ENCODE measurements around the gene TM9SF1.

The TM9SF1 gene

DNA sequence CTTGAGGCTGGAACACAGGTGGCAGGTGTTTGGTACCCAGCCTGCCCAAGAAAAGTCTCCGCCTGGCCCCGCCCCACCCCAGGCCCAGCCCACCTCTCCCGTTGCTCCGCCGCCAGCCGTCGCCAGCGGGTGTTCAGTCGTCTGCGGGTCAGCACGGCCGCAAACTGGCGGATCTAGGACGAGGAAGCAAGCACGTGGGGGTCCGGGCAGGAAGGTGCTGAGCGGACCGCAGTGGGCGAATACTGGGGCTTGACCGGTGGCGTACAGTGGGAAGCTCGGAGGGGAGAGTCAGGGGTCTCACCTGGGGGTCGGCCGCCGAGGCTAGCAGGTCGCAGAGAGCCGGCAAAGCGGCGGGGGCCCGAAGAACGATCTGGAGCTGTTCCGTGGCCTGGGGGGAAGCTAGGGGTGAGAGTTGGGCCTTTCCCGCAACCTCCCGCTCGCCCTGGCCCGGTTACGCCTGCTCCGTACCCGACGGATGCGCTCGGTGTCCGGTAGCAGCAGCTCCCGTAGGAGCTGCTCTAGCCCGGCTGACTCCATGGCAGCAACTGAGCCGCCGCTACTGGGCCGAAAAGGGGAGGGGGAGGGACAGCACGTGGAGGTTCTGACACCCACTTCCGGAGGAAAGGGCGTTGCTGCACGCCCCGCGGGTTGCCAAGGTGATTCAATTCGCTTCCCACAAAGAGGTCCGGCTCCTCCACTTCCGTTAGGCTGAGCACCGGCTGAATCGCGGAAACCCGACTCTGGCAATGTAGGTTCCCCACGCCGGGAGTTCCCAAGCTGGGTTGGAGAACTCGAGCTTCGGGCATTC lies 6.8 kb downstream of the TM9SF1 start, which contains the start of gene IPO4:
Gene IPO4 (minus strand): TSS at position 566 of the 808 bp plus-strand sequence. CDS start 29 bp downstream, at position 537.
- DNase-seq = peak; percentile 99
- Histone ChIP-seq H3K27ac (ENCODE audit: low read depth, low read length) (peak within 1 kb of the TSS; percentile 75), H3K36me3 (ENCODE audit: control insufficient read depth, insufficient read depth, low read length) (peaks cover 13% of the 10 kb centered on the region), H3K79me1 (ENCODE audit: low read length) (peaks cover 12% of the 10 kb centered on the region), H2AK5ac (ENCODE audit: low read length) (no peak within 1 kb of the TSS), H2BK15ac (replicated peaks; ENCODE audit: low read depth) (no peak within 1 kb of the TSS), H3K56ac (ENCODE audit: low read length) (peak within 1 kb of the TSS; percentile 99), H3K23ac (ENCODE audit: low read length) (peak within 1 kb of the TSS; percentile 72), H3K27me3 (ENCODE audit: insufficient read depth, low read length, poor library complexity) (no peaks in the 10 kb centered on the region), H2BK120ac (ENCODE audit: low read depth, low read length) (no peak within 1 kb of the TSS), H3K4me3 (ENCODE audit: low read length) (peak within 1 kb of the TSS; percentile 89), H3K18ac (ENCODE audit: low read length) (peak within 1 kb of the TSS; percentile 44), H4K8ac (ENCODE audit: low read depth, low read length) (peak within 1 kb of the TSS; percentile 78), H3K9ac (ENCODE audit: low read length) (peak within 1 kb of the TSS; percentile 95), H2BK5ac (ENCODE audit: low read length) (no peak within 1 kb of the TSS), H4K5ac (ENCODE audit: low read length) (peak within 1 kb of the TSS; percentile 88), H3K4ac (ENCODE audit: low read depth, low read length) (no peak within 1 kb of the TSS), H3K4me2 (ENCODE audit: low read length) (peak within 1 kb of the TSS; percentile 74), H3K79me2 (ENCODE audit: control insufficient read depth, insufficient read depth, low read length) (peaks cover 11% of the 10 kb centered on the region), H3K4me1 (ENCODE audit: control insufficient read depth, low read depth, low read length) (peaks cover 6% of the 10 kb centered on the region)
- WGBS (ENCODE audit: extremely low coverage, insufficient coverage, low lambda C conversion rate) = no CpG with 5 or more reads among the region's 65 CpGs

DNA sequence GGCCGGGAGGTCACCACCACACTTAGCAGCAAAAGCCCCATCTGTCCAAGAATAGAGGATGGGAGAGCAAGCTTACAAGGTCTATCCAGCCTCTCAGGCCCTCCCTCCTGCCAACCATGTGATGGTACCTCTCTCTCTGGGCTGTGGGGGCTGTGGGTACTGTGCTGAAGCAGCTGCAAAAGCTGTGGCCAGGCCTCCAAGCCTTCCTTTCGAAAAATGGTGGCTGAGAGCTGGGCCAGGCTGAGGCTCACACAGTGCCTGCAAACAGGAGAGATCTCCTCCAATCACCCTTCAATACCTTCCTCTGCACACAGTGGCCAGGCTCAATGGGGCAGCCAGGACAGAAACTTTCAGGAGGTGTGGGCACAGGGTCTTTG lies 7.7 kb downstream of the TM9SF1 start:
- H3K23ac ChIP-seq (ENCODE audit: low read length) = no peak overlapping the region
- H3K56ac ChIP-seq (ENCODE audit: low read length) = no peak overlapping the region
- peak overlapping the region; percentile 74 for H3K4me2 ChIP-seq (ENCODE audit: low read length)
- H3K4ac ChIP-seq (ENCODE audit: low read depth, low read length) = no peak overlapping the region
- H4K5ac ChIP-seq (ENCODE audit: low read length) = no peak overlapping the region
- WGBS (ENCODE audit: extremely low coverage, insufficient coverage, low lambda C conversion rate) = no CpG with 5 or more reads among the region's 2 CpGs
- no peak overlapping the region for H3K18ac ChIP-seq (ENCODE audit: low read length)
- H3K36me3 ChIP-seq (ENCODE audit: control insufficient read depth, insufficient read depth, low read length) = peaks cover 16% of the 10 kb centered on the region
- peak overlapping the region; percentile 95 for H3K9ac ChIP-seq (ENCODE audit: low read length)
- no peak overlapping the region for H2BK15ac ChIP-seq (replicated peaks; ENCODE audit: low read depth)
- H3K4me1 ChIP-seq (ENCODE audit: control insufficient read depth, low read depth, low read length) = peaks cover 6% of the 10 kb centered on the region
- H2BK5ac ChIP-seq (ENCODE audit: low read length) = no peak overlapping the region
- peaks cover 12% of the 10 kb centered on the region for H3K79me1 ChIP-seq (ENCODE audit: low read length)
- no peak overlapping the region for H3K4me3 ChIP-seq (ENCODE audit: low read length)
- no peak overlapping the region for H2AK5ac ChIP-seq (ENCODE audit: low read length)
- peaks cover 11% of the 10 kb centered on the region for H3K79me2 ChIP-seq (ENCODE audit: control insufficient read depth, insufficient read depth, low read length)
- H3K27ac ChIP-seq (ENCODE audit: low read depth, low read length) = no peak overlapping the region
- no peak for DNase-seq
- no peak overlapping the region for H2BK120ac ChIP-seq (ENCODE audit: low read depth, low read length)
- H4K8ac ChIP-seq (ENCODE audit: low read depth, low read length) = no peak overlapping the region
- no peaks in the 10 kb centered on the region for H3K27me3 ChIP-seq (ENCODE audit: insufficient read depth, low read length, poor library complexity)

DNA sequence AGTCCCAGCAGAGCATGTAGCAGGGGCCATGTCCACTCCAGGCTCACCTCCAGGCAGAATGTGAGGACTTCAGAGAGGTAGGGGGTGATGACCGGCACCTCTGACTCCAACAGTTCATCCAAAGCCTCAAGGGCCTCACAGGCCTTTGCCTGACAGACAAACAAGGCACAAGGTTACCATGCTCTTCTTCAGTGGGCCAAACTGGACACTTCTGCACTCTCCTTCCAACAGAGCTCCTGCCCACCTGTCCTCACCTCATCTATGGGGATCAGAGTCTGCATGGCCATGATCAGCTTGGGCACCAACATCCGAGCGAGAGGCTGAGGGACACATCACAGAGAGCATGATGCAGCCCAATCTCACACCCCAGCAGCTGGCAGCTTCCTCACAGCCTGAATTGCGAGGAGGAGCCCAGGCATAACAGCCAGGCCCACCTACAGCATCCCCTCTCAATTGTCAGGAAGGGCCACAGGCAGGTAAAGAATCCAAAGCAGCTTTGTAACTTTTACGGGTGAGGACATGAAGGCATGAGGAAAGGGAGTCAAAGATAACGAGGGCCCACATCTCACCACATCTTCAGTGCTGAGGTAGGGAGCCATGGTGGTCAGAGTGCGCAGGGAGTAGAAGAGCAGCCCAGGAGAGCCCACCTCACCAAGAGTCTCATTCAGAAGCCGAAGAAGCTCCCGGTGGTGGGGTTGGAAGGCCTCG lies 8.3 kb downstream of the TM9SF1 start:
- no peak overlapping the region for H3K4ac ChIP-seq (ENCODE audit: low read depth, low read length)
- peaks cover 12% of the 10 kb centered on the region for H3K79me1 ChIP-seq (ENCODE audit: low read length)
- no peak overlapping the region for H3K18ac ChIP-seq (ENCODE audit: low read length)
- H3K4me3 ChIP-seq (ENCODE audit: low read length) = no peak overlapping the region
- peaks cover 13% of the 10 kb centered on the region for H3K36me3 ChIP-seq (ENCODE audit: control insufficient read depth, insufficient read depth, low read length)
- peaks cover 11% of the 10 kb centered on the region for H3K79me2 ChIP-seq (ENCODE audit: control insufficient read depth, insufficient read depth, low read length)
- no peak overlapping the region for H3K56ac ChIP-seq (ENCODE audit: low read length)
- H3K27ac ChIP-seq (ENCODE audit: low read depth, low read length) = no peak overlapping the region
- no peak overlapping the region for H3K9ac ChIP-seq (ENCODE audit: low read length)
- no peak overlapping the region for H2AK5ac ChIP-seq (ENCODE audit: low read length)
- no peak overlapping the region for H2BK15ac ChIP-seq (replicated peaks; ENCODE audit: low read depth)
- H4K8ac ChIP-seq (ENCODE audit: low read depth, low read length) = no peak overlapping the region
- no peak for DNase-seq
- H2BK120ac ChIP-seq (ENCODE audit: low read depth, low read length) = no peak overlapping the region
- no peak overlapping the region for H2BK5ac ChIP-seq (ENCODE audit: low read length)
- WGBS (ENCODE audit: extremely low coverage, insufficient coverage, low lambda C conversion rate) = no CpG with 5 or more reads among the region's 10 CpGs
- H4K5ac ChIP-seq (ENCODE audit: low read length) = no peak overlapping the region
- H3K4me2 ChIP-seq (ENCODE audit: low read length) = no peak overlapping the region
- H3K23ac ChIP-seq (ENCODE audit: low read length) = no peak overlapping the region
- peaks cover 6% of the 10 kb centered on the region for H3K4me1 ChIP-seq (ENCODE audit: control insufficient read depth, low read depth, low read length)
- no peaks in the 10 kb centered on the region for H3K27me3 ChIP-seq (ENCODE audit: insufficient read depth, low read length, poor library complexity)

DNA sequence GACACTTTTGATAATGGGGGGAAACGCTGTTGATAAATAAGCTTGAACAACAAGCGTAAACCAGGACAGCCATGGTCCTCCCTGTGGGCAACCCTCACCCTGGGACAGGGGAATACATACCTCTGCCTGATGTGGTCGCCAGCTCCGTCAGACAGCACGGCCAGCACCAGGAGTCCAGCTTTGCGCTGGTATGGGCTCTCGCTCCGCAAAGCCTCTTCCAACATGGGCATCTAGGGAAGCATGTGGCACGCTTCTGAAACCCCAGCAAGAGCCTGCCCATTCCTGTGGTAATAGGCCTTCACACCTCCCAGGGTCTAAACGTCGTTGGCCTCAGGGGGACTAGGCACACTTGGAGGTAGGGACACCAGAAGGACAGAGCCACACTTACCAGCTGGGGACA lies 9.5 kb downstream of the TM9SF1 start:
- Histone ChIP-seq H3K27ac (ENCODE audit: low read depth, low read length) (no peak overlapping the region), H3K23ac (ENCODE audit: low read length) (no peak overlapping the region), H3K27me3 (ENCODE audit: insufficient read depth, low read length, poor library complexity) (no peaks in the 10 kb centered on the region), H3K4me3 (ENCODE audit: low read length) (no peak overlapping the region), H2BK15ac (replicated peaks; ENCODE audit: low read depth) (no peak overlapping the region), H3K18ac (ENCODE audit: low read length) (no peak overlapping the region), H3K9ac (ENCODE audit: low read length) (no peak overlapping the region), H3K36me3 (ENCODE audit: control insufficient read depth, insufficient read depth, low read length) (peaks cover 21% of the 10 kb centered on the region), H3K4me1 (ENCODE audit: control insufficient read depth, low read depth, low read length) (peaks cover 6% of the 10 kb centered on the region), H2BK5ac (ENCODE audit: low read length) (no peak overlapping the region), H3K56ac (ENCODE audit: low read length) (no peak overlapping the region), H2BK120ac (ENCODE audit: low read depth, low read length) (no peak overlapping the region), H3K4ac (ENCODE audit: low read depth, low read length) (no peak overlapping the region), H3K79me1 (ENCODE audit: low read length) (peaks cover 12% of the 10 kb centered on the region), H4K5ac (ENCODE audit: low read length) (no peak overlapping the region), H2AK5ac (ENCODE audit: low read length) (no peak overlapping the region), H4K8ac (ENCODE audit: low read depth, low read length) (no peak overlapping the region), H3K4me2 (ENCODE audit: low read length) (no peak overlapping the region), H3K79me2 (ENCODE audit: control insufficient read depth, insufficient read depth, low read length) (peaks cover 11% of the 10 kb centered on the region)
- no CpG with 5 or more reads among the region's 11 CpGs for WGBS (ENCODE audit: extremely low coverage, insufficient coverage, low lambda C conversion rate)
- no peak for DNase-seq

DNA sequence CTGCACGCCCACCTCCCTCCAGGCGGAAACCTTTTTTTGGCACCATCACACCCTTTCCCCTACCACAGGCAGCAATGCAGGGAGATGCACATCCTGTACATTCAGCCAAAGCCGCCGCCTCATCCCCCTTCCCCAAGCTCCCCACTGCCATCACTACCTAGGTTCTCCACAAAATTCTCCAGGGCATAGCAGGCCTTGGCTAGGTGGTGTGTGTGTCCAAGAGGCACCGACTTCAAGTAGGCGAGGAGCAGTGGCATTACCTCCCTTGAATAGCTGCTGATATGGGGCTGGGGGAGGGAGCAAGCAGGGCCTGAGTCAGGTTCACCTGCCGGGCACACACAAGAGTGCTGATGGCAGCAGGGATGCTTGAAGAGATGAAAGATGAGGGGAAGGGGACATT lies 10.2 kb downstream of the TM9SF1 start:
- no peak for DNase-seq
- H3K79me1 ChIP-seq (ENCODE audit: low read length) = peaks cover 12% of the 10 kb centered on the region
- H3K27me3 ChIP-seq (ENCODE audit: insufficient read depth, low read length, poor library complexity) = no peaks in the 10 kb centered on the region
- no peak overlapping the region for H3K56ac ChIP-seq (ENCODE audit: low read length)
- H3K4me2 ChIP-seq (ENCODE audit: low read length) = no peak overlapping the region
- no peak overlapping the region for H2BK120ac ChIP-seq (ENCODE audit: low read depth, low read length)
- no peak overlapping the region for H2AK5ac ChIP-seq (ENCODE audit: low read length)
- no peak overlapping the region for H3K18ac ChIP-seq (ENCODE audit: low read length)
- H3K23ac ChIP-seq (ENCODE audit: low read length) = no peak overlapping the region
- H3K9ac ChIP-seq (ENCODE audit: low read length) = no peak overlapping the region
- no peak overlapping the region for H4K5ac ChIP-seq (ENCODE audit: low read length)
- no peak overlapping the region for H3K4me3 ChIP-seq (ENCODE audit: low read length)
- no peak overlapping the region for H3K27ac ChIP-seq (ENCODE audit: low read depth, low read length)
- peaks cover 11% of the 10 kb centered on the region for H3K79me2 ChIP-seq (ENCODE audit: control insufficient read depth, insufficient read depth, low read length)
- no peak overlapping the region for H2BK15ac ChIP-seq (replicated peaks; ENCODE audit: low read depth)
- H3K4me1 ChIP-seq (ENCODE audit: control insufficient read depth, low read depth, low read length) = peaks cover 6% of the 10 kb centered on the region
- WGBS (ENCODE audit: extremely low coverage, insufficient coverage, low lambda C conversion rate) = no CpG with 5 or more reads among the region's 7 CpGs
- H3K4ac ChIP-seq (ENCODE audit: low read depth, low read length) = no peak overlapping the region
- peaks cover 21% of the 10 kb centered on the region for H3K36me3 ChIP-seq (ENCODE audit: control insufficient read depth, insufficient read depth, low read length)
- H4K8ac ChIP-seq (ENCODE audit: low read depth, low read length) = no peak overlapping the region
- no peak overlapping the region for H2BK5ac ChIP-seq (ENCODE audit: low read length)
